H7 (cell line): Measurements from ENCODE around the gene PYGM. TPM values are rescaled to one million over a fixed set of nuclear protein-coding genes. Genes with fewer than 3 reads are reported as not detected.

ENCODE experiments used
- DNase-seq: peaks from one replicate; pipeline ENCODE4 v3.0.0; 2012
- H3K27me3 ChIP-seq: 2 replicates; pipeline ENCODE4 v1.6.0; 2011; ENCODE audit warnings: mild to moderate bottlenecking, low read length; ENCODE audit not compliant: control insufficient read depth, insufficient read depth
- H3K36me3 ChIP-seq: replicated peaks from 2 replicates; pipeline ENCODE4 v1.5.1; 2011; ENCODE audit warnings: low read length; ENCODE audit not compliant: control insufficient read depth, insufficient read depth
- H3K4me3 ChIP-seq: 2 replicates; pipeline ENCODE4 v1.5.1; 2011; ENCODE audit warnings: low read depth, mild to moderate bottlenecking, control low read depth, low read length, moderate library complexity; ENCODE audit not compliant: insufficient read depth
- total RNA-seq: library from RNA; depleted of rRNA; stranded (reverse); fragments of >200 nt; shearing (Covaris generic); gene quantifications from 2 replicates; pipeline ENCODE4 v1.2.3, GENCODE V29; 2014

PYGM gene
- total RNA-seq, 1 experiment from 2014 or later, result 2.9 TPM

DNA sequence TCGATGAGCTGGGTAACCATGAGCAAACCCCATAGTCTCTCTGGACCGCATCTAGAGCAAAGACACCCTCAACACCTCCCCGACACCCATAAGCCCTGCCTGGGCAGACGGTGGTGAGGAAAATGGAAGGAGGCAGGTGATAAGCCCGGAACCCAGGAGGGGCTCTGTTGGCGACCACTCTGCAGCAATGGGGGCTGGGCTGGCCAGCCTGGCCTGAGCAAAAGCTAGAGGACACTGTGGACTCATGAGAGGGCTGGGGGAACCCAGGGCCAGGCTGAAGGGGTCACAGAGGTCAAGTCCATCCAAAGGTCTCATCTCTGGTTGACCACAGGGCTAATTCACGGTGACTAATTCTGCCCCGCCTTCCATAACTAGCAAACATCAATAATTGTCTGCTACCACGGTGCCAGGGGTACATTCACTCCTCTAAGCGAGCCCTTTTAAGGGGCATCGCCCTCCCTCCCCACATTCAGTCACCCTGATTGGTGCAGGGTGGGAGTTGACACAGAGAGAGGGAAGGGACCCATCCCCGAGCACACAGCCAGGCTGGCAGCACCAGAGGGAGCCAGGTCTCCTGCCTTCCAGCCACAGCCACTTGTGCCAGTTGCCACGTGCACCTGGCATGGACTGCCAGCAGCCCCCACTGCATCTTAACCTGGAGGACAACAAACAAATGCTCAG, 4.0 kb downstream of the PYGM start:
- Histone ChIP-seq H3K36me3 (no peaks in the 10 kb centered on the region), H3K27me3 (no peaks in the 10 kb centered on the region), H3K4me3 (no peak overlapping the region)
- DNase-seq, result peak; percentile 51

DNA sequence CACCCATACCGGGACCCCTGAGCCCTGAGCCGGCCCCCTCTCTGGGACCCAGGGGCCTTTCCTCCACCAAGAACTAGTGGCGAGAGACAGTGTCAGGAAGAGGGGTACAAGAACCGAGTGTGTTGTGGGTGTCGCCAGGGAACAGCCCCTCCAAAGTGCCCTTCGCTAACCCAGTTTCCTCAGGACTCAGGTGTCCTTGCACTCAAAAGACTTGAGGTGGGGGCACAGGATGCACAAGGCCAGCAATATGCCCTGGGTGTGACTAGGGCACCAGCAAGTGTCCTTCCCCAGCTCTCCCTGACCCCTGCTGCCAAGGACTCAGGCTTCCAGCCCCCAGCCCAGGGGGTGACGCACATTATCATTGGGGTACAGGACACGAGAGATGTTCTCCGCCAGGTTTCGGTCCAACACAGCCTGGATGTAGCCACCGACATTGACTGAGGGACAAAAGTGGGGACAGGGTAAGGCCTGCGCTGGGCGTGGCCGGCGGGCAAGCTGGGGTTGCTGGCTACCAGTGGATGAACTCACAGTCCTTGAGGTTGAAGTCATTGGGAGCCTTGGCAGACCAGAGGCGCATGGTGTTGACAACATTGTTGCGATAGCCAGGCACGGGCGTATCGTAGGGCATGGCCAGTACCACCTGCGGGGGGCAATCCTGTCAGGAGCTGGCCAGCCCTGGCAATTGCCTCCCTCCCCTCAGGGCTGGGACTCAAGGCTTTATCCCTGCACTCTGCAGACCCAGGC, 4.7 kb downstream of the PYGM start:
- no peak for DNase-seq
- no peak overlapping the region for H3K4me3 ChIP-seq
- no peaks in the 10 kb centered on the region for H3K36me3 ChIP-seq
- no peaks in the 10 kb centered on the region for H3K27me3 ChIP-seq

DNA sequence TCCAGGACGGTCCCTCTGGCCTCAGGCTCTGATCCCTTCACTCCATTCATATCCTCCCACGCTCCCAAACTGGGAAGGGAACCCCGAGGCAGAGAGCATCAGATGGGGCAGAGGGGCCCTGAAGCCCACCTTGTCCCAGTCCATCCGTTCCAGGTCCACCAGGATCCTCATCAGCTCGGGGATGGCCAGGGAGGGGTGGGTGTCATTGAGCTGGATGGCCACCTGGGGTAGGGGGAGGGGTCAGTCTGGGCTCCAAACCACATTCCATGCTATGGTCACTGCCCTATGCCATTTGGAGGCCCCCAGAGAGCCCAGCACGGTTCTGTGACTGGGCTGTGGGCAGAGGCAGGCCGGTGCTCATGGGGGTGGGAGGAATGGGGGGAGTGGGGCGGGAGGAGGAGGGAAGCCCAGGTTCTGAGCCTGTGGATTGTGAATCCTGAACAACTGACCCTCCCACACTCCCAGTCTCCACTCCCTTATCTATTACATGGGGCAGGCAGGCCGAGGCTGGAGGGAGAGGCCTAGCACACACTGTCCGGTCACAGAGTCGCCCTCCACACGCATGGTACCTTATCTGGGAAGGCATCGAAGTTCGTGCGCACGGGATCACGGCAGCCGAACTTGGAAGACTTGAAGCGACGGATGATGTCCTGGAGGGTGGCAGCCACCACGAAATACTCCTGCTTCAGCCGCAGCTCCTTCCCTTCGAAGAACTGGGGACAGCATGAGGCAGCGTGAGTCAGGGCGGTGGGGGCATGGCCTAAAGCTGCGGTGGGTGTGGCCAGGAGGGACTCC, 5.5 kb downstream of the PYGM start:
- Histone ChIP-seq H3K4me3 (no peak overlapping the region), H3K27me3 (no peaks in the 10 kb centered on the region), H3K36me3 (no peaks in the 10 kb centered on the region)
- DNase-seq, result peak; percentile 74

DNA sequence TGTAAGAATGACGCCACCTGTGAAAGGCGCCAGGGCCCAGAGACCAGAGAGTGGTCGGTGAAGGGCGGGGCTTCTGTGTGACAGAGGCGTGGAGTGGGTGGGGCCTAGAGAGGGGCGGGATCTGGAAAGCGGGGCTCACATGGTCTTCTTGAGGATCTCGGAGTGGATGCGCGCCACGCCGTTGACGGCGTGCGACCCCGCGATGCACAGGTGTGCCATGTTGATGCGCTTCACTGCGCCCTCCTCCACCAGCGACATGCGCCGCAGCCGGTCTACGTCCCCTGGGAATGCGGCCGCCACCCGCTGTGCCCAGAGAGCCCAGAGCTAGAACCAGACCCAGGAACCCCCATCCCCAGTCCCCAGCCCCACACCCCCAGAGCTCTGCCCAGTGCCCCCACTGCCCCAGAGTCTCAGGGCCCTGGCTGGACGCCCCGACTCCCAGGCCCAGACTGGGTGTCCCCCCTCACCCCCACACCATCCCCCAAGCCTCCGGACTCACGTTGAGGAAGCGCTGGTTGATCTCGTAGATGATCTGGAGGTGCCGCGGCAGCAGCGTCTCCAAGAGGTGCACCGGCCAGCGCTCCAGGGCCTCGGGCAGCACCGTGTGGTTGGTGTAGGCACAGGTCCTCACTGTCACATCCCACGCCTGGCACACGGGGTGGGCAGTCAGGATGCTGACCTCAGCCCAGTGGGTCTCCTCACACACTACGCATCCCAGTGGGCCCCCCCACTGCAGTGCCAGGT, 6.2 kb downstream of the PYGM start:
- H3K36me3 ChIP-seq, result no peaks in the 10 kb centered on the region
- peak; percentile 87 for DNase-seq
- H3K27me3 ChIP-seq, result no peaks in the 10 kb centered on the region
- H3K4me3 ChIP-seq, result no peak overlapping the region

DNA sequence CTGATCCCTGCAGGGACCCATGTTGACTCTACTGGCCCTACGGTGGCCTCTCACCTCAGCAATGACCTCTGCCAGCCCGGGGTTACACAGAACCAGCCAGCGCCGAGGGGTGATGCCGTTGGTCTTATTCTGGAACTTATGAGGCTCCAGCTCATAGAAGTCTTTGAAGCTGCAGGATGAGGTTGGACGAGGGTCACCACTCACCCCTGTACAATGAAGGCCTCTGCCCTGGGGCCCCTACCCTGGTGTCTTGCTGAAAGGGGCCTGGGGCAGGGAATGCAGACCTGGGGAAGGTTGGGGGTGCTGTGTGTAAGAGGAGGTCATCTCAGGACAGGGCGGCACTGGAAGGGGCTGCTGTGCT, 6.8 kb downstream of the PYGM start:
- Histone ChIP-seq H3K36me3 (no peaks in the 10 kb centered on the region), H3K4me3 (no peak overlapping the region), H3K27me3 (no peaks in the 10 kb centered on the region)
- peak; percentile 33 for DNase-seq

DNA sequence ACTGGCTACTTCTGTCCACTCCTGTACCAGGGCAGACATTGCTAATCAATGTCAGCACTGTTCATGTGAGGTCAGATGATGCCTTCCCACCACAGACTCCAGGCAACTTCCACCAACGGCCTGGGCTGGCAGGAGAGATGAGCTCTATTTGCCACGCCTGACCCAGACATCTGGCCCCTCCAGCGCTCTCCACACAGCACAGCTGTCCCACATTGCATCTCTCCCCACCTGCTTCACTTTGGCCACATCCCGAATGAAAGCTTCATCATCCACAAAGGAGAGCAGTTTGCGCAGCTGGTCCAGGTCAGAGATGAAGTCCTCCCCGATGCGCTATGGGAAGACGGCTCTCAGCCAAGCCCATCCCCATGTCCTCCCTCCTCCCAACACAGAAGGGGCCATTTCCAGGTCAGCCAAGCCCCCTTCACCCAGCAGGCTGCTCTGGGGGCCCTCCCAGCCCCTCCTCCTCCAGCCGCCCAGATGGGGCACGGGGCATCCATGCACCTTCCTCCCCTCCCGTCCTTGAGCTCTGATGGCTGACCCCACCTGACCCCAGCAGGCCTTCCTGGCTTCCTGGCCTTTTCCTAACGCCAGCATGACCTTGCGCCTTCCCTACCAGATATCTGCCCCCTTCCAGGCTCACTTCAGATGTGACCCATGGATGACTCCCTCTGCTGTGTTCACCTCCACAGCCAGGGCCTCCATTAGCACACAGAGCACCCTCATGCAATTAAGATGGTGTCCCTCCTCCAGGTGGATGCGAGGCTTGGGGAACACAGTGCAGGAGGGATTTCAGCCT, 7.4 kb downstream of the PYGM start:
- DNase-seq, result peak; percentile 37
- Histone ChIP-seq H3K36me3 (no peaks in the 10 kb centered on the region), H3K4me3 (no peak overlapping the region), H3K27me3 (no peaks in the 10 kb centered on the region)

DNA sequence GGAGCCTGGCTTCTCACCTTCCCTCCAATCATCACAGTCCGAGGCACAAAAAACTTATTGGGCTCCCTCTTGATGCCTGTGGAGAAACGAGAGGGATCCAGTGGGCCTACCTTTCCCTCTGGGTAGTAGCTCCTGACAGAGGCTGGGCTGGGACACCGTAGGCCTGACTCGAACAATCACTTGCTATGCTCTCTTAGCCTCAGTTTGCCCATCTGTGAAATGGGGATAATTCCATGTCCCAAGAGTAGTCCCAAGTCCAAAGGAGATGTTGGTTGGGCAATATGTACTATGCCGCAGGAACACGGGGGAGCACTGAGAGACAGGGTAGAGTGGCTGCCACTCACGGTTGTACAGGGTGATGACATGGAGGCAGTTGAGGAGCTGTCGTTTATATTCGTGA, 8.2 kb downstream of the PYGM start:
- H3K27me3 ChIP-seq, result peaks cover under 1% of the 10 kb centered on the region; the same call in 1 of the 2 replicates
- no peak for DNase-seq
- no peaks in the 10 kb centered on the region for H3K36me3 ChIP-seq
- H3K4me3 ChIP-seq, result no peak overlapping the region

DNA sequence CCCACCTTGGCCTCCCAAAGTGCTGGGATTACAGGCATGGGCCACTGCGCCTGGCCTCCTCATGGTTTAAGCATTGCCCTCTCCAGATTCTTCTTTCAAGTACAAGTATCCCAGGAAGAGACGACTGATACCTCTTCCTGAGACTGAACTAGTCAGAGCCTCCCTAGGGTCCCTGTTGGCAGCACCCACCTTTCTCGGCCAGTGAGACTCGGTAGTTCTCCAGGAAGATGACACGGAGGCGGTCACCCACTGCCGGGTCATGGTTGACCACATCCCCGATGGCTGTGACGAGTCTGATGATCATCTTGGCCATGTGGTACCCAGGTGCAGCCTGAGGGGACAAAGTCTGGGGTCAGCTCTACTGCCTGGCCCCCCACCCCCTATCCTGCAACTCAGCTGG, 8.6 kb downstream of the PYGM start:
- no peak for DNase-seq
- Histone ChIP-seq H3K27me3 (peaks cover 2% of the 10 kb centered on the region; the same call in 1 of the 2 replicates), H3K36me3 (no peaks in the 10 kb centered on the region), H3K4me3 (no peak overlapping the region)

DNA sequence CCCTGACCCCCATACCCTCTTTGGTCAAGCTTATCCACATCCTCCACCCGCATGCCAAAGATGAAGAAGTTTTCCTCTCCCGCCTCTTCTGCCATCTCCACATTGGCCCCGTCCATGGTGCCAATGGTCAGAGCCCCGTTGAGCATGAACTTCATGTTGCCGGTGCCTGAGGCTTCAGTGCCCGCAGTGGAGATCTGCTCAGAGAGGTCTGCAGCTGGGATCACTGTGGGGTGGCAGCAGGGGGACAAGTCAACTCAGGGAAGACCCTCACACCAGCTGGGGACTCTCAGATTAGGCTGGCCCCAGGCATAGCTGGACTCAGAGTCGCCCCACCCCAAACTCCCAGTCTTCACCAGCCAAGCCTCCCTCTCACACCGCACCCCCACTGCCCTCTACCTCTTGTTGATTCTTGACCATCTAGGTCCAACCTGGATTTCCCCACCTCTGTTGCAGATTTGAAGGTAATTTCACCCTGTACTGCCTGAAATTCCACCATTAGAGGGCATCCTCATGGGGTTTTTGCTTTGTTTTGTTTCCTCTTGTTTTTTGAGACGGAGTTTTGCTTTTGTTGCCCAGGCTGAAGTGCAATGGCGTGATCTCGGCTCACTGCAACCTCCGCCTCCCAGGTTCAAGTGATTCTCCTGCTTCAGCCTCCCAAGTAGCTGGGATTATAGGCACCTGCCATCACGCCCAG, 9.3 kb downstream of the PYGM start:
- Histone ChIP-seq H3K27me3 (peaks cover 4% of the 10 kb centered on the region), H3K4me3 (no peak overlapping the region), H3K36me3 (no peaks in the 10 kb centered on the region)
- DNase-seq, result peak; percentile 42

DNA sequence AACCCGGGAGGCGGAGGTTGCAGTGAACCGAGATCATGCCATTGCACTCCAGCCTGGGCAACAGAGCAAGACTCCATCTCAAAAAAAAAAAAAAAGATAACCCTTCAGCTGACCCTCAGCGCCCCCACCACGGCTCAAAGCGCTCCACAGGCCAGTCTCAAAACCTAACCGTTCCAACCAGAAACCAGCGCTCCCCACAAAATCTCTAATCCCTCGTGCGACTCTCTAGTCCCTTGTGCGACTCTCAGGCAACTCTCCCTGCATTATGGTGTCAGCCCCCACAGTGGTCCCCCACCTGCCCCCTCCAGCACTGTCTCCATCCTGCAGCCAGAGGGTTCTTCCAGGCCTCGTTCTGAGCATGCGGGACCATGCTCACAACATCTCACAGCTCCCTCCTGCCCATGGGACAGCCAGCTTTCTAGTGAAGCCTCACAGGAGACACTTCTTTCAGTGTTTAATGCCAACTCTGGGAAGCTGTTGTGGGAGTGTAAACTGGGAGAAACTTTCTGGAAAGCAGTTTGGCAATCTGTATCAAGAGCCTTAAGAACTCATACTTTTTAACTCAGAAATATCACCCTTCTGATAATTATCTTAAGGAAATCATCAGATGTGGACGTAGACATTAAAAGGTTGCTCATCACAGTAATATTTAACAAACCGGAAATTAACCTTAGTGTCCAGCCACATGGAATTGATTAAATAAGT, 11.7 kb downstream of the PYGM start:
- peaks cover 18% of the 10 kb centered on the region for H3K27me3 ChIP-seq
- DNase-seq, result peak; percentile 22
- H3K4me3 ChIP-seq, result no peak overlapping the region
- H3K36me3 ChIP-seq, result no peaks in the 10 kb centered on the region

DNA sequence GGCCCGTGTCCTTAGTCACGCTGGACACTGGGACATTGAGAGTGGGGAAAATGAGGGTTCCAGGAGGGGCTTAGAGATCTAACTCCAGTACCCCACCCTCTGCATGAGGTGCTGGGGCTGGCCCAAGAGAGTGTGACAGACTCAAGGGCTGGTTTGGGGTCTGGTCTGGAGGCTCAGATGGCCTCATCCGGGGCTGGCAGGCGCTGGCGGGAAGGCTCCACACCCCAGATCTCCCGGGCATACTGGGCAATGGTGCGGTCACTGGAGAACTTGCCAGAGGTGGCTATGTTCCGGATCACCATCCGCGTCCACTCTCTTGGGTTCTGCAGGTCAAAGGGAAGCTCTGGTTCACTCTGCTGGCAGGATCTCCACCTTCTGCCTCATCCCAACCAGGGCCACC, 13.3 kb downstream of the PYGM start:
- no peaks in the 10 kb centered on the region for H3K36me3 ChIP-seq
- DNase-seq, result peak; percentile 69
- peaks cover 34% of the 10 kb centered on the region for H3K27me3 ChIP-seq
- H3K4me3 ChIP-seq, result no peak overlapping the region

DNA sequence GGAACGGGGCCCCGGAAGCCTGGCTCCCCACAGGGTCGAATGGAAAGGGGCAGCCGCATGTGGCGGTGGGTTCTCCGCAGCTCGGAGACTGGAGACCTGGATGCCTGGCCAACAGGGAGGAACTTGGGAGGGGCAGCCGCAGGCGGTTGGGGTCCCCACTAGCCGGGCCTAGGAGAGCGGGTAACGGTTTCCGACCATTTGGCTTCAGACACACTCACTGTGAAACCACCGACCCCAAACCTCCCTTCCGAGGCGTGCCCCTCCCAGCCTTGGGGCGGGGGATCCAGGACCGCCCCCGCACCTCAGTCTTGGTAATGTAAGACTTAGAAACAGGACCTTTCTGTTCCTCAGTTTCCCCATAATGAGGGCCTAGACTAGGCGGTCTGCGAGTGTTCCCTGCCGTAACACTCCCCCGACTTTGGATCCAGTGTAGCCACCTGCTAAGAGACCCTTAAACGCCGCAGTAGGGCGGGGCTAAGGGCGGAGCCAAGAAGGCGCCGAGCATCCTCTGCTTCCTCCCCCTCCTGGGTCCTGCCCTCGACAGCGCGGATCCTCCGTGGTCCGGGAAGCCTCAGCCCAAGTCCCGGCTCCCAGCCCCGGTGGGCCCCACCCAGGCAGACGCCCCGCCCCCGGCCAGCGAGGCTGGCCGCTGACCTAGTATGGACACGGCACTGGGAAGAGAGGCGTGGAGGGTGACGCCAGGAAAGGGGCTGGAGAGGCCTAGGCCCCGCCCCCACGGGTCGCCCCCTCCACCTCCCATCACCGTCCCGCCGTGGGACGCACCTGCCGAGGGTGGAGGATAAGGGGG, 14.0 kb downstream of the PYGM start:
- Histone ChIP-seq H3K27me3 (peaks cover 37% of the 10 kb centered on the region), H3K36me3 (no peaks in the 10 kb centered on the region), H3K4me3 (peak overlapping the region; percentile 62)
- DNase-seq, result peak; percentile 98
